GM21576 (cell line): ENCODE measurements around the gene MGAT4D.
"Not testable (repeated sequence)": the region's sequence is repeated elsewhere in the genome, so short reads cannot be mapped to it uniquely, and the experiment has no call there.

Experiments
- ATAC-seq: cut with Tn5 transposase; IDR thresholded peaks from one replicate; pipeline ENCODE4 v1.9.1; 2021; ENCODE audit warnings: mild to moderate bottlenecking, moderate library complexity; ENCODE audit not compliant: unreplicated experiment

The MGAT4D gene

GRCh38 chr4:140444347-140444746 lies 53.7 kb downstream of the MGAT4D start:
- ATAC-seq, result not testable (repeated sequence)

GRCh38 chr4:140439644-140440142 lies 58.4 kb downstream of the MGAT4D start:
- ATAC-seq, result no peak

- no peak for ATAC-seq
These were observed 70.1 kb downstream of the MGAT4D start for GRCh38 chr4:140427919-140428471.

- ATAC-seq, result peak; percentile 79
These were observed 70.8 kb downstream of the MGAT4D start, which contains the start of gene CLGN for GRCh38 chr4:140427106-140427918. Gene CLGN (minus strand): TSS chr4:140427648. CDS start chr4:140413078, 14,570 bp downstream.

GRCh38 chr4:140426610-140427105 lies 71.4 kb downstream of the MGAT4D start:
- ATAC-seq, result peak; percentile 12

- no peak for ATAC-seq
These were observed 75.0 kb downstream of the MGAT4D start for GRCh38 chr4:140423106-140423505.

GRCh38 chr4:140413130-140413969 lies 84.7 kb downstream of the MGAT4D start:
- not testable (repeated sequence) for ATAC-seq

- no peak for ATAC-seq
These were observed 89.1 kb downstream of the MGAT4D start for GRCh38 chr4:140408974-140409373.

- no peak for ATAC-seq
These were observed 91.8 kb downstream of the MGAT4D start for GRCh38 chr4:140406292-140406691.

- no peak for ATAC-seq
These were observed 98.0 kb downstream of the MGAT4D start for GRCh38 chr4:140400111-140400510.

- no peak for ATAC-seq
These were observed 102.4 kb downstream of the MGAT4D start for GRCh38 chr4:140395668-140396067.
